GM19239 (cell line): ENCODE data around the gene SACM1L.

ENCODE experiments used
- DNase-seq: peaks from one replicate; pipeline ENCODE4 v3.0.0; 2011; ENCODE audit warnings: low spot score; ENCODE audit not compliant: insufficient read length
- FAIRE-seq: peaks from 2 replicates; lab custom pipeline; 2011; peaks lifted over from hg19 to GRCh38; lab: Jason Lieb, UNC

SACM1L gene

DNA sequence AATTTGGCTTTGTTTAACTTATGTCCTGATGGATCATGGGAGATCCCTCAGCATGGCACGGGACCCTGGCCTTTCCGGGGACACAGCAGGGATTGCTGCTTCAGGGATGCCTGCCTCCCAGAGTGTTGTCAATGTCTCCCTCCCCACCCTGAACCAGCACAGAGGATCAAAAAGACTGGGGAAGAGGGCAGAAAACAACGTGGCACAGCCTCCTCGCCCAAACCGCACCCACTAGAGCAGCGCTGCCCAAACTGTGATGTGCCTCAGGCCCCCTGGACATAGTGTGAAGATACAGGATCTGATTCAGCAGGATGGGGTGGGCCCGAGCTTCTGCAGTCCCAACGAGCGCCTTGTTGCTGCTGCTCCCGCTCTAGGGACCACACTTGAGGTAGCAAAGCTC is 72.6 kb downstream of the SACM1L start:
- DNase-seq (no peak), FAIRE-seq (no peak)

DNA sequence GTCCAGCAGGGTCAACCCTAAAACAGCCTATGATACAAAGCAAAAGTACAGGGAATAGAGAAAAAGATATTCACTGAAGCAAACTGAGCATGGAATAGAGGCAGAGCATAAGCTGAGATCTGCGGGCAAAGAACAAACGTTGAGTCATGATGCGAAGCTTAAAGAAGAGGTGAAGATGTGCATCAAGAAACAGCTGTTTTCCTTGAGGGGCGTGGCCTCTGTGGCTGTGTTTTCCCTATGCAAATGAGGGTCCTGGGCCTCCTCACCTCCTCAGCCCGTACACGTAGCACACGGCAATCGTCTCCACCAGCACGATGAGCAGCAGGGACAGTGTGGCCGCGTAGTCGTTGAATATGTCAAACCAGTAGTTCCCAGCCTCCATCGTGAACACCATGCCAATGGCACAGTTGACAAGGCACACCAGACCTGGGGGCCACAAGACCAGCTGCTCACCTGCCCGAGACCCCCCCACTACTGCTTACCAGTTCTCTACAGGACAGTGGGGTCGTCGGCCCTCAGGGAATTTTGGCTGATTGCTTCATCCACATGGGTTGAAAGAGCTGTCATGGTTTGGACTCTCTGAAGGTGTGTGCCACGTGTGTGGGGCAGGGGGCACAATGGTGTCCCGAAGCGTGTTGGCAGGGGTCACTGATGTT is 73.6 kb downstream of the SACM1L start:
- no peak for FAIRE-seq

GRCh38 chr3:45763303-45763675 is 74.1 kb downstream of the SACM1L start:
- FAIRE-seq = no peak

More for the DNA sequence above, 73.6 kb downstream of the SACM1L start:
- no peak for DNase-seq

DNA sequence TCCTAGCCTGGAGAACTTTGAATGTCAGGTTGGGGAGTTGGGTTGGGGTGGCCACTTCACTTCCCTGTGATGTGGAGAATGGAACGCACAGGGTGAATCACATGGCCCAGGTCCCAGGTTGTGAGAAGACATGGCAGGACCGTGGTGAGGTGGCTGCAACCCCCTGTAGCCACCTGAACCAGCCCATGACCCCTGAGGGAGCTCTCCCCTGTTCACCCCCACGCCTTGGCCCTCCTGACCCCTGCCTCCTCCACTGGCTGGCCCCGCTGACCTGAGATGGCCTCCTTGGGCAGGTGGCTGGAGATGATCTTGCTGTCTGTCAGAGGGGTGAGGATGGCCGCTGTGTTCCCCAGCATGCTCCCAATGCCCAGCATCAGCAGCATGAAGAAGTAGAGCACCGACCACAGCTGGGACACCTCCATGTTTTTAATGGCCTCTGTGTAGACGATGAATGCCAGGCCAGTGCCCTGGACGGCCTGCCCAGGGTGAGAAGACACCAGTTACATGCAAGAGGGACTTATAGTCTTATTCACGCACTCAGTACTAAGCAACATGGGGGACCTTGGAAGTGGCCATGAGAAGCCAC is 76.2 kb downstream of the SACM1L start:
- no peak for DNase-seq
- FAIRE-seq = no peak

More at GRCh38 chr3:45763303-45763675, 74.1 kb downstream of the SACM1L start:
- DNase-seq = no peak

DNA sequence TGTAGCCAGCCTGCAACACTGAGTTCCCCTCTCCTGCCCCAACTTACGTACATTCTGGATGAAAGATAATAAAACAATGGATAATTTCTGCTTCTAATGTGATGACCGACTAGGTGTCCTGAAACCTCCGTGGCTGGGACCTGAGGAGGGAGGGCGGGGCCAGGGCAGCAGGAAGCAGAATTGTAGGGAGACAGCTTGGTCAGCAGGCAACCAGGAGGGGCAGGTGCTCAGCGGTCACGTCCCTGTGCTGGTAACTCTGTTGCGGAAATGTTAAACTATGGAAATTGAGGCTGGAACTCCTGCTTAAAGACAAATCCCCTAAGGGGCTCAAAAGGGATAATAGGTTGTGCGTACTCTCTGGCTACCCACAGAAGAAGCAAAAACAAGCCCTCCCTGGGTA is 76.8 kb downstream of the SACM1L start:
- FAIRE-seq (no peak), DNase-seq (no peak)

DNA sequence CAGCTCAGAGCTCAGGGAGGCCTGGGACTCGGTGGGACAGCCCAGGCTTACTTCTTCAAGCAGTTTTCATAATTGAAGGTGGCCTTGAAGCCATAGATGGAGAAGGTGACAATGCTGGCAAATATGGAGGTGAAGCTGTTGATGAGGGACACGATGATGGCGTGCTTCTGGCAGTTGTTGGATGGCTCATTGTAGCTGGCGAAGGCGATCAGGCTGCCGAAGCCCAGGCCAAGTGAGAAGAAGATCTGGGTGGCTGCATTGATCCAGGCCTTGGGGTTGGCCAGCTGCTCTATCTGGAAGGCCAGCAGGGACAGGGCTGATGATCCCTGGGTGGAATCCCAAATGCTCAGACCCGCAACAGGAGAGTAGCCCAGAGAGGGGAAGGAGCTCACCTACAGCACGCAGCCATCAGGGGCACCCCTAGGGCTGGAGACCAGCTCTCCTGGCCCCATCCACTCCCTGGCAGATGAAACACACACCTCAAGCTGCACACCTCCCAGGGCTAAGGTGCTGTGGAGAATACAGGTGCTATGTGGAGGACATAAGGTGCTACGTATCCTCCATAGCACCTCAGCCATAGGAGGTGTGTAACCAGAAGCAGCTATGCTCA is 82.1 kb downstream of the SACM1L start:
- DNase-seq = no peak
- no peak for FAIRE-seq

DNA sequence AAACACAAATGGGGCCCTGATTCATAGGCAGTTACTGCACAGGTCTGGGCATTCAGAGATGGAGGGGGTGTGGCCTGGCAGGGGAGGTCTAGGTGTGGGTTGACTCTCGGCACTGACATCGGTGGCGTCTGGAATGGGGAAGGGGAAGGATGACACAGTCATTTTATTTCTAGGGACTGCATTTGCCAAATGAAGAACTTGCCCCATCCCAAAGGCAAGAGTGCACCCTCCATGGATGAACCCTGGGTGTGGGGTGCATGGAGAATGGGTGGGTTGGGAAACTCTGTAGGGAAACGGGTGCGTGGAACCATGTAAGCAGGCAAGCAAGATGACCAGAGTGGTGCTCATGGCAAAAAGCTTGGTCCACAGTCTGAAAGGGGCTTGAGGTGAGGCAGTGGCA is 82.6 kb downstream of the SACM1L start:
- DNase-seq (no peak), FAIRE-seq (no peak)

DNA sequence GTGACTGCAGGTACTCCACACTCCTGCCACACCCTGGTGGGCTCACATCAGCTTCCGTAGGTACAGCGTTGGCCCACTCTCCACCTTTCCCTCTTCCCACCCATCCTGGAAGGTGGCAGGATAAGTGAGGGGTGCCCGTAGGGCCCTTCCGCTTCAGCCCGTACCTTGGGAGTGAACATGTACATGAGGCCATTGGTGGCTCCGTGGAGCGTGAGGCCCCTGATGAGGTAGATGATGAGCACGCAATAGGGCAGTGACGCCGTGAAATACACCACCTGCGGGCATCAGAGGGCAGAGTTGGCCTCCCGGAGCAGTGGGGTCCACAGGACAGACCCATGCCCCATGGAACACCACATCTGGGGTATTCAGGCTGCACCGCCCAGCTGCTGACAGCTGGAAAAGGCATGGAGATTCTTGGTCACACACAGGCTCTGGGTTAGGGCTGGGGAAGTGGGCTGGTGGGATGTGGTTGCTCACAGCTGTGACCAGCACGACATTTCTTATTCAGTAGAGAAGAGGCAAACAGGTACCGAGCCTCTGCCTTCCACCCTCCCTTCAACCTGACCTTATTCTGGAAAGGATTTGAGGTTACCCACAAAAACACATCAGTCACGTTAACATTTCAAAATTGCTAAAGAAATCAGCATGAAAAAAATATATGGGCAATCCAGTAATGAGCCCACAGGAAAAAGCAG is 83.3 kb downstream of the SACM1L start:
- DNase-seq (no peak), FAIRE-seq (no peak)

DNA sequence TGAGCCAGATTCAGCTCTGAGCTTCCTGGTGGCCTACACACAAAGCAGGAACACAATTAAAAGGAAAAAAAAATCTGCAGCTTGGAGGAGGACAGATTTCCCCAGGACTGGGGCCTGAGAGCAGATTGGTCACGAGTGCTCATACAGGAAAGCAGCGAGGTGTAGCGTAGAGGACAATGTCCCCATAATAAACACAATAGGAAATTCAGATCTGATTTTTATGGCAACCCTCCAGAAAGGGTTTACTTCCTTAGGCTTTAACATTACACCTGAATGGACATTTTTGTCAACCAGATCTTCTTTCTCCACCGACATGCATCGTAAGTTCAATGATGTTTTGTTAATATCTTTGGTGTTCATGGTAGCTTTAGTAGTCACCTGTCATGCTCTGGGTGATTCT is 83.9 kb downstream of the SACM1L start:
- no peak for DNase-seq
- FAIRE-seq = no peak

DNA sequence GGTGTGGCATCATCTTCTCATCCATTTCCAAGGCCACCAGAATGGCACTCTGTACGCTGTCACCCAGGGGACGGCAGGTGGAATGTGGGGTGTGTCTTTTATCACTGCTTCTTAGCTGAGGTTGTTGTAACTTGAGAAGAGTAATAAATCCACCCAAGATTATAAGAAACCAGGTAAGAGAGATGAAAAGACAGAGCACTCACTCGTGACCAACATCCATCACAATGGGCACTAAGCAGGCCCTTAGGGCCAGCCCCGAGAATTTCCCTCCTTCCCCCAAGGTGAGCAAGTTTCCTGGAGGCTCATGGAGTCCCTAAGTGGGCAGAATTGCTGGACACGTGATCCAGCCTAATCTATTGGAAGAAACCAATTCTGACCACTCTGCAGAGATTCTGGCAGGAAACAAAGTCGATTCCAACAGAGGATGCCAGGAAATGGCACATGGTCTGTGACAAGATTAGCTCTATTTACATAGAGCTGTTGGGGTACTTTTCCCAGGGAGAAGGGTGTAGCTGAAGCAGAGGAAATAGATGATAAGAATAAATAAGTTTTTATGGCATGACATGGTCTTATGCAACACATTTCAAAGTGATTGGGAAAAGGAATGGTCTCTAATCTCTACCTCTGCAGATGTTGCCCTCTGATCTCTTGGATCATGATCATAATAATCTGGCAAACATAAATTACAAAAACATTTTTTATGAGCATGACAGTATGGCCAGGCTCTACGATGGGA is 84.7 kb downstream of the SACM1L start:
- FAIRE-seq = no peak
- no peak for DNase-seq

- FAIRE-seq (no peak), DNase-seq (no peak)
Observed at GRCh38 chr3:45774581-45775521, 85.7 kb downstream of the SACM1L start.

DNA sequence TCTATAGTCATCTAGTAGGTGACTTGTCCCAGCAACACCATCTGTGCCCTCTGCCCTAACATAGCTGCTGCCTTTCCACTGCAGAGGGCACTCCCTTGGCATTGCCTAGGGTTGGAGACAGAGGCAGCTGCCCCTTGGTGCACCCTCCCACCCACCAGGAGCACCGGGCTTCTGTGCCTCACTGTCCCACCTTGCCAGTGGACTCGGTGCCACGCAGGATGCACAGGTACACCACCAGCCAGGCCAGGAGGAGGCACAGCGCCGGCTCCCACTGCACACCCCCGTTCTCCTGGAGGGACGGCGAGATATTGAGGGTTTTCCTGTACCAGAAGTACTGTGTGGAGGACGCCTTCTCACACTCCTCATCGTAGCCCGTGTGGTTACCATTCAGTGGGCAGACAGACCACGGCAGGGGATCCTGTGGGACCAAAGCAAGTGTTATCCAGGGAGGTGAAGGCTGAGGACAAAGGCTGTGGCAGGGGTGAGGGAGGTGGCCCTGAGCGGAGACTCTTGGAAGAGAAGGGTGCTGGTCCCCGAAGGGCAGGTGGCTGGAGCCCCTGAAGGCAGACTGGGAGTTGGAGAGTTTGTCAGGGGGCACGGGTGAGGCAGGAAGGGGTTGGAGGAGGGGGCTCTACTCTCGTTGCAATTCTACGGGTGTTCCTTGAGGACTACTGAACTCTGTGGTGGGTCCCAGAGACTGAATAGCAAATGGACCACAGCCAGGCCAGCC is 86.5 kb downstream of the SACM1L start:
- DNase-seq = no peak
- FAIRE-seq = no peak

DNA sequence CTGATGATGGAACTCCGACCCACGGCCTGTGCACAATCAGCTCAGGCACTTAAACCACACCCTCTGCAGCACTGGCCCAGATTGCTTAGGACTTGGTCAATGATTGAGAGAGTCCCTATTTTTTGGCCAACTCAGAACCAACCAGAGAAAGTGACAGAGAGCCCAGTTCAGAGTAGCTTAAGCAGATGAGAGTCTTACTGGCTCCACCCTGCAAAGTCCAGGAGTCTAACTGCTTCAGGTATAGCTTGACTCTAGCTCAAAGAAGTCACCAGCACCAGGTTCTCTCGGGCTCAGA is 87.1 kb downstream of the SACM1L start:
- DNase-seq (no peak), FAIRE-seq (no peak)

GRCh38 chr3:45776611-45777010 is 87.4 kb downstream of the SACM1L start:
- no peak for DNase-seq
- FAIRE-seq = no peak

- FAIRE-seq (no peak), DNase-seq (no peak)
Observed at GRCh38 chr3:45777111-45777745, 88.0 kb downstream of the SACM1L start.

DNA sequence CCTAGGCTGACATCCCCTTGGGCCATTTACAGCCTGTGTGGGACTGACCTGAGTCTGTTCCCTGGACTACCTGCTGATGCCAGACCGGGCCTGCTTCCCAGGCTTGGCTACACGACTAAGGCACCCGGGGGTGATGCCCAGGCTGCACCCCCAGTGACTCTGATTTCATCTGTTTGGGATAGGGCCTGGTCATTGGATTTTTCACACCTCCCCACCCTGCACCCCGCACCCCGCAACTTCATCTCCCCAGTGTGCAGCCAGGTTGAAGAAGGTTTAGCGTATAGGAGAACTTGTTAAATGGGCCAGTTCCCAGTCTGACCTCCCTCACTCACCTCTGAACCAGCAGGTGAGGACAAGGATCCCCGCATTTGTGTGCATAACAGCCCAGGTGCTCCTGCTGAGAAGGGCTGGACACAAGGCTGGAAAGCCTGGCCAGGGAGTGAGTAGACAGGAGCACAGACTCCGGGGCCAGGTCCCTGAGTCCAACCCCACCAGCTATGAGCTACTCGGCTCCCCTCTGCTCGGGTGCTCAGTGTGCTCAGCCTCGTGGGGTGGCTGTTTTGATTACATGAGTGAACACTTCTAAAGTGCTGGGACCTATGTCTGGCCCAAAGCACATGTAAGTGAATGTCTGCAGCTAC is 88.7 kb downstream of the SACM1L start:
- DNase-seq = no peak
- FAIRE-seq = no peak

- no peak for DNase-seq
- no peak for FAIRE-seq
Observed at GRCh38 chr3:45778761-45779201, 89.6 kb downstream of the SACM1L start.
